Thyroid gland (tissue), 4 donors: Measurements from ENCODE around the gene APC2. TPM values are rescaled to one million over a fixed set of nuclear protein-coding genes. Genes with fewer than 3 reads are reported as not detected.
"Not testable (repeated sequence)": the region's sequence is repeated elsewhere in the genome, so short reads cannot be mapped to it uniquely, and the experiment has no call there.

Experiments used
- DNase-seq, 2 donors: peaks; one replicate each; pipeline ENCODE4 v3.0.0-alpha.2; 2019
- H3K27ac ChIP-seq, 3 donors: fragments of 200-600 bp; sonication (generic); 1 replicate in 2 of 3; 2 replicates in 1 of 3; pipeline ENCODE4 v1.5.1; 2016 to 2019; ENCODE audit warnings: mild to moderate bottlenecking in 1 of 3, moderate library complexity in 1 of 3
- H3K27me3 ChIP-seq: fragments of 200-600 bp; sonication (generic); one replicate; pipeline ENCODE4 v1.5.1; 2019
- H3K36me3 ChIP-seq, 2 donors: fragments of 200-600 bp; sonication (generic); one replicate each; pipeline ENCODE4 v1.5.1; 2016 to 2019
- H3K4me1 ChIP-seq, 2 donors: fragments of 200-600 bp; sonication (generic); one replicate each; pipeline ENCODE4 v1.5.1; 2017 to 2019
- H3K4me3 ChIP-seq, 3 donors: fragments of 200-600 bp; sonication (generic); replicated peaks in 1 of 3; 1 replicate in 2 of 3; 2 replicates in 1 of 3; pipeline ENCODE4 v1.5.1; 2016; ENCODE audit warnings: mild to moderate bottlenecking in 1 of 3
- H3K9me3 ChIP-seq: fragments of 200-600 bp; sonication (generic); one replicate; pipeline ENCODE4 v1.5.1; 2017
- CTCF ChIP-seq, 6 experiments: fragments of 200-600 bp in 3 of 6; fragments of 450-650 bp in 3 of 6; sonication (generic) in 3 of 6; IDR thresholded peaks; one replicate each; pipeline ENCODE4 v1.5.1; 2016 to 2019; ENCODE audit warnings: antibody characterized with exemption in 6 of 6, mild to moderate bottlenecking in 2 of 6, inconsistent platforms in 1 of 6, moderate library complexity in 1 of 6
- POLR2A ChIP-seq, 2 donors: fragments of 450-650 bp; IDR thresholded peaks; one replicate each; pipeline ENCODE4 v1.6.1; 2017; ENCODE audit warnings: antibody characterized with exemption in 2 of 2, mild to moderate bottlenecking in 2 of 2, moderate library complexity in 1 of 2
- WGBS, 2 donors: methylation state at CpG; one replicate each; pipeline ENCODE4 v1.1.5; 2017; 5-methylcytosine and 5-hydroxymethylcytosine counted together
- intact Hi-C: fragments of 100-400 bp; cut with DNase I; formaldehyde crosslinking; loops from one replicate; pipeline ENCODE4 v1.15.1; 2023
- total RNA-seq, 4 donors: library from RNA; depleted of rRNA; stranded (reverse); fragments of >200 nt; gene quantifications; one replicate each; pipeline ENCODE4 v1.2.3, GENCODE V29; 2016

APC2 gene
- total RNA-seq, 4 donors from 2014 or later, result under 0.01 to 0.20 (median 0.08) TPM; not detected in 1

- peaks cover 7 to 8% of the 10 kb centered on the region in 2 donors for H3K4me1 ChIP-seq
- TF ChIP-seq POLR2A (IDR thresholded peaks at IDR 0.05) (no peak), CTCF (IDR thresholded peaks at IDR 0.05) (no peak)
- H3K27ac ChIP-seq, result no peak overlapping the region
- no peak overlapping the region for H3K4me3 ChIP-seq
- DNase-seq, result no peak
- H3K27me3 ChIP-seq, result no peaks in the 10 kb centered on the region
- H3K9me3 ChIP-seq, result no peaks in the 10 kb centered on the region
- 86 to 89% methylated on average over 31 to 34 of the region's 37 CpGs for WGBS, 2 donors
- intact Hi-C loops, result no loop called here
- H3K36me3 ChIP-seq, result no peaks in the 10 kb centered on the region
Observed at GRCh38 chr19:1495051-1495798, 45.3 kb downstream of the APC2 start.

GRCh38 chr19:1495799-1496713, 46.1 kb downstream of the APC2 start:
- TF ChIP-seq CTCF (IDR thresholded peaks at IDR 0.05) (no peak), POLR2A (IDR thresholded peaks at IDR 0.05) (no peak)
- 64 to 67% methylated on average over 19 to 32 of the region's 40 CpGs for WGBS, 2 donors
- H3K27me3 ChIP-seq, result no peaks in the 10 kb centered on the region
- no peak overlapping the region for H3K4me3 ChIP-seq
- H3K36me3 ChIP-seq, result no peaks in the 10 kb centered on the region
- no peak overlapping the region for H3K27ac ChIP-seq
- peak in 1 of 2 donors; percentile 21 for DNase-seq
- no peaks in the 10 kb centered on the region for H3K9me3 ChIP-seq
- H3K4me1 ChIP-seq, result peaks cover 7 to 8% of the 10 kb centered on the region in 2 donors
- intact Hi-C loops, result no loop called here

GRCh38 chr19:1496714-1497577, 47.0 kb downstream of the APC2 start:
- no peaks in the 10 kb centered on the region for H3K36me3 ChIP-seq
- H3K27ac ChIP-seq, result no peak overlapping the region
- H3K9me3 ChIP-seq, result no peaks in the 10 kb centered on the region
- no peak overlapping the region for H3K4me3 ChIP-seq
- intact Hi-C loops, result no loop called here
- H3K27me3 ChIP-seq, result no peaks in the 10 kb centered on the region
- DNase-seq, result no peak
- H3K4me1 ChIP-seq, result no peaks in the 10 kb centered on the region
- TF ChIP-seq POLR2A (IDR thresholded peaks at IDR 0.05), result no peak
- no peak for TF ChIP-seq CTCF (IDR thresholded peaks at IDR 0.05)
- WGBS, 2 donors, result 65 to 75% methylated on average over 21 to 31 of the region's 39 CpGs

- TF ChIP-seq POLR2A (IDR thresholded peaks at IDR 0.05) (no peak), CTCF (IDR thresholded peaks at IDR 0.05) (no peak)
- Histone ChIP-seq H3K36me3 (no peaks in the 10 kb centered on the region), H3K4me1 (no peaks in the 10 kb centered on the region), H3K27me3 (no peaks in the 10 kb centered on the region), H3K27ac (no peak overlapping the region), H3K9me3 (no peaks in the 10 kb centered on the region), H3K4me3 (no peak overlapping the region)
- no peak for DNase-seq
- 81 to 85% methylated on average over 9 to 15 of the region's 25 CpGs for whole genome bisulfite sequencing, 2 donors
- intact Hi-C loops, result no loop called here
Observed at GRCh38 chr19:1497578-1498235, 47.8 kb downstream of the APC2 start.

- H3K4me3 ChIP-seq, H3K4me1 ChIP-seq, H3K9me3 ChIP-seq, H3K27ac ChIP-seq, DNase-seq, intact Hi-C loops, H3K36me3 ChIP-seq: not testable (repeated sequence)
- WGBS, 2 donors, result no CpG with 5 or more reads among the region's 34 CpGs
- peaks cover 11% of the 10 kb centered on the region for H3K27me3 ChIP-seq
Observed at GRCh38 chr19:1499231-1499630, 49.3 kb downstream of the APC2 start.
